CD4-positive, alpha-beta T cell treated with Interleukin-10 for 1 hour (primary cell): ENCODE results near the gene ZFHX3.

Experiments
- DNase-seq: peaks from one replicate; pipeline ENCODE4 v3.0.0-alpha.2; 2020

The ZFHX3 gene

DNA sequence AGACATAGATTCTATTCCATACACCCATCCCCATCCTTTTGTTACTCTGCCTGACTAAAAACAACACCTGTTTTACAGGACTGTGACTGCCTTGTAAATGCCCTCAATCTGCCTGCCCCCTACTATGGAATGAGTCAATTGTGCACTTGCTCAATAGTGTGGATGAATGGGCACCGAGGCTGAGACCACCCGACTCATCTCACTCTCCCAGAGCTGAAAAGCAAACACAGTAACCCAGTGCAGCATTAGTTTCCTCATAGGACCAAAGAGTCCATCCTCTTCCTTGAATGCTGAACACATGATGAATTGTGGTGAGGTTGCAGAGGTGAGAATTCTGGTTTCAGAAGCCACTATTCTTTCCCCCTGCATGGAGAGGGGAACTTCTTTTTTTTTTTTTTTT lies 233.7 kb downstream of the ZFHX3 start:
- no peak for DNase-seq

DNA sequence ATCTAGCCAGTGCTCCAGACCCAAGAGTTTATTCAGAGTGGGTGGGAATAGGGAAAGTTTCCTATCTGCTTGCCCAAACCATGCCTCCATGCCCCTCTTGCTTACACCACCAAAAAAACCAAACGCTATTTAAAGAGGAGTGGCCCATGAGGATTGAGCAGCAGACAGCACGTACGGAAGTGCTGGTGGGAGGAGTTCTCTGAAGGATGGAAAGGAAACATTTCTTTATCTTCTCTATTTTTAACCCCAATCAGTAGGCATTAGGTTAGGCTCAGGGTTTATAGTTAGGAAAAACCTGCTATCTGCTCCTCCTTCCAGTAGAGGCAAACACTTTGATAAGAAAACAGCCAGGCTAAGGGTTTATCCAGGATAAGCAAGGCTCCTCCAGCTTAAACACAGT lies 235.3 kb downstream of the ZFHX3 start:
- DNase-seq = no peak

DNA sequence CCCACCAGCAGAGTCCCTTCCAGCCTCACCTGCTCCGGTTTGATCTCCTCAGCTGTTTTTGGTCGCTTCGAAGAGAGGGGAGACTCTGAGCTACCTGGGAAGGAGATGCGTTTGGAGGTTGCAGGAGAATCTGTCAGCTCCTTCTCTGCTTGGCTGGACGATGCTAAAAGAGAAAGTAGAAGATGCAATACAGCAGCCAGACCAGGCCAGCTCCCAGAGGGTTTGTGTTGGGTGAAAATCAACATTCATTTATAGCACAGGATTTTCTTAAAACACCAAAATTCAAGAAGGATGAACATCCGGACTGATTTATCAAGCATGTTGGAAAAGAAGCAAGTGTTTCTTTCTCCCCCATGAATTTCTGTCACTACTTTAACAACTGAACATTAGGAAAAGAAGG lies 236.1 kb downstream of the ZFHX3 start:
- no peak for DNase-seq

DNA sequence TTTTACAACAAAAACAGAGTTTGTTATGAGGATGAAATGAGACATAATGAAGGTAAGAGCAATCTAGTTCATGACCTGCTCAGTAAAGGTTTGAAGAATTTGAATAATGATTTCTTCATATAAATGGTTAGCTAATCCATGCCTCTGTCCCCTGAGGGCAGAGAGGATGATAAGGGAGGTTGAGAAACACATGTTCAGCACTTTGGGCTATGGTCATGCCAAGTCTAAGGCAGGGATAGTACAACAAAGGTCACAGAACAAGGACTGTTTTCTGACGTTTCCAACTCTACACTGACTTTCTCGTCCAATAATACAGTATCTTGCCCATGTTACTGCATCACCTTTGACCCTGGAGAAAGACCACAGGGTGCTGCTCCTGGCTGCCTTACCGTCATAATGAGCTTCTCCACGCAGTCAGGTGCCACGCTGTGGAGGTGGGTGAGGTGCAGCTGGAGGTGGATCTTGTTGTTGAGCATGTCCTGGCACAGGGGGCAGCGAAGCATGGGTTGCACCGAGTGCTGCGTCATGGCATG lies 236.7 kb downstream of the ZFHX3 start:
- no peak for DNase-seq

DNA sequence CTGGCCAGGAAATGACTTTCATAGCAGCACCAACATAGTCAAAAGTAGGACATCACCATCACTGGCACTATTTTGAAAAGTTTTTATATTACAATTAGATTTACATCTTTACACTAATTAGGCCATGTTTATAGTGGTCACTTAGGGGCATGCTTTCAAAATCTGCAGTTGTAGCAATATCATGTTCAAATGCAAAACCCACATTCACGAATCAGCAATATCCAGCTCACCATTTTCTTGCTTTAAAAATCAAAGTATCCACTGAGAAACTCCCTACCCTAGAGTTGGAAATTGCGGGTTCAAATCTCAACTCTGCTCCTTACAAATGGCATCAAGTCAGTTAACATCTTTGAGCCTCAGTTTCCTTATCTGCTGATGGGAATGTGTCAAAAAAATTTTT lies 237.4 kb downstream of the ZFHX3 start:
- DNase-seq = no peak

DNA sequence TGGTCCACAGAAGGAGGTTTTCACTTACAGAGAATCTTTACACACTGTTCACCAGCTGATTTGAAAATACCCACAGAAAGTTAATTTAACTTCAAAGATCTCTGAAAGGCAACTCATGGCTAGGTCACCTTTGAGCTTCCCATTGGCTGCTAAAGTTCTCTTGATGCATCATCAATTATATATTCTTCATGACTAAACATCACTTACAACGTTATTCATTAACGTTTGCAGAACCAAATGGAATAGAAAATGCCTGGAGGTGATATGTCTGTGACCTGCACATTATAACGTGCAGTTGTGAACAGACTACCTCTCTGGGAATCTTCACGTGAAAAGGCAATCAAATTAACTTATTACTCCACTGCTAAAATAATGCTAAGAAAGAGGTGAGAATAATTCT lies 238.5 kb downstream of the ZFHX3 start:
- no peak for DNase-seq

DNA sequence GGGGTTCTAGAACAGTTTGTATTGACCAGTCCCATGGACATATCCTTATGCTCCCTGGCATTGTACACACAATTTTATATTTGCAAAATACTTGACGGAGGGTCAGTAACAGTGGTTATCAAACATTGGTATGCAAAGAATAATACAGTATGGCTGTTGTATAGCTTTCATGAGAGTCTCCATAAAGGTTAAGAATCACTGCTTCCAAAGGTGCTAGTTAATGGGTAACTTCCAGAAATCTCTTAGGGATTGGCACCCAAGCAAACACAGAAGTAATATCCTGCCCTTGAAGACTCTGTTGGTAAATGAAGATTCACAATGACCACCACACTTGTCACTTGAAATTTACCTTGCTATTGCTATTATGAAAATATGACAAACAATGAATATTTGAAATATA lies 239.2 kb downstream of the ZFHX3 start:
- DNase-seq = no peak

DNA sequence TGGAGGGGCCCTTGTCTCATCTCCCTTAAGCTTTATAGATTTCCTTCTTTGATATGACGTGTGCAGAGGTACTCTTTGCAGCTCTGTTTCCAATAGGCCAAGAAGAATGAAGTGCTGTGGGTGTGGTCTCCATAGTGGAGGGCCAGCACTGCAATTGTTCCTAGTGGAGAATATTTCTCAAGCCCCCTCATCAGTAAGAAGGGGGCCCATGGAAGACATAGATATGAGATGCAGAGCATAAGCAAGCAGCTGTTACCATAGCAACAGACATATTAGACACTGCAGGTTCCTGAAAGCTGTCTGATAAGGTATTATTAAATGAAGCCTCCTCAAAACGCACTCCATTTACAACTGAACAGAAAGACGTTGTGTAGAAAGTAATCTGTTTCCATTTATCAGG lies 240.7 kb downstream of the ZFHX3 start:
- DNase-seq = no peak

DNA sequence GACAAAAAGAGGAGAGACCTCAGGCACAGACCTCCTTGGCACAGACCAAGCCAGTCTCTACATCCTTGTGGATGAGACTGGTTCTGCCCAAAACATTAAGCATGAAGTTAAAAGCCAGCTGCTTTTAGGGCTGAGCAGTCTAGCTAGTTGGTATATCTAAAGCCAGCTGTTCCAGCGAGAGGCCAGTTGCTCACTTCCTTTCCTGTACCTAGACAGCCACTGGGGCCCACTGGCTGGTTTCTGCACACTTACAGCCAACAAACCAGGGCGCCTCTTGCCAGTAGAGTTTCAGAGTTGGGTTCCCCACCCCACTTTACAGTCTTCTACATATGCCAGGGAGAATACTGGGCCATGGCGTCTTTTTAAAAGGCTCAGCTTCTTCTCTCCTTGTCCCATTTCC lies 242.4 kb downstream of the ZFHX3 start:
- no peak for DNase-seq

DNA sequence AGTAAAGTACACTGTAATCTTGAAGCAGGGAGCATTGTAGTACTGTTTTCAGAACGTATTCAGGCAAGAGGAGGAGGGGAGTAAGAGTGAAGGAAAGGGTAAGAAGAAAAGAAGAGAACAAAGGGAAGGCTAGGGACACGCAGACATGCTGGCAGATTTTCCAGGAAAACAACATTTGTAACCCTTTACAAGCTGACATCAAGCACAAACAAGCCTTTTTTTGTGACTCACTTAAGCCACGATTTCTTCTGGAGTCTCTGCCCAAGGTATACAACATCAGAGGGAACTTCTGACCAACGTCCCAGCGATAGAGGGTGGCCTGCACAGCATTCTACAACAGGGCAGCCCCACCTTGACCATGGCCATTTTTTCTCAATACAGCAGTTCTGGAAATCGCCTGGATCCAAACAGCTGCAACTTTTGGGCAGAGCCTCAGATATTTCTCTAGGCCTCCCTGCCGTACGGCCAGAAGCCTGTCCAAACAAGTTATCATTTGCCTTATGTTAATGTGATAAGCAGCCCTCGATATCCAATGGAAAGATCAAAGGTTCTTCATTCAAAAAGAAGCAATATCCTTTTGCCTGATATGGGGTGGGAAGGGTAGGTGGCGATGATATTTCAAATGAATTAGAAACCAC lies 247.3 kb downstream of the ZFHX3 start:
- DNase-seq = no peak

DNA sequence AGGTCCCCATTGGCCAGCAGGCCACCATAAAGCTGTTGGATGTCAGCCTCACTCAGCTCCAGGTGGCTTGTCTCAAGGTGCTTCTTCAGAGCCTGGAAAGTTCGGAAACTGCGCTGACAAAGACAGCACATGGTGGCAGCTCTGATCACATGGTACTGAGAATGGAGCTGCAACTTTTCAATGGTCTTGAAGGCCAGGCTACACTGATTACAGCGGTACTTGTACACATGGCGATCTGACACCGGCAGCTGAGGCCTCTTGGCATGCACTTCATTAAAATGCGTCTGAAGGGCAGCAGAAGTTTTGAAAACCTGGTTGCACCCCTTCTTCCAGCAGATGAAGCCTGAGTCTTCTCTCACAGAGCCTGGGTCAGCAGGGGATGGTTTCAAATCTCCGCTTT lies 249.7 kb downstream of the ZFHX3 start:
- no peak for DNase-seq

DNA sequence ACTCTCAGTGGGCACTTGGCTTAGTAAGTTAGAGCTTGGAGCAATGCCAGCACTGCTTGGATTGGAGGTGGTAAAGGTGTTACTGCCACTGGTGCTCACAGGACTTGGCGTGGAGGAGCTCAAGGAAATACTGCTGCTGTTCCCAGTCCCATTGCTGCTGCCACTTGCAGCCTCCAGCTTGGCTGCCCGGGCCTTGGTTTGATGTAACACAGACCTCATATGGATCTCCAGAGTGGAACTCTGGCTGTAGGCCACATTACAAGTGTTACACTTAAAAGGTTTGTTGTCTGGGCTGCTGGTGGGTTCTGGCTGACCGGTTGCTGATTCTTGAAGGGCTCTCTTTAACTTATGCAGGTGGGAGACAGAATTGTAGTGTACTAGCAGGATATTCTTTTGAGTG lies 250.3 kb downstream of the ZFHX3 start:
- DNase-seq = no peak

DNA sequence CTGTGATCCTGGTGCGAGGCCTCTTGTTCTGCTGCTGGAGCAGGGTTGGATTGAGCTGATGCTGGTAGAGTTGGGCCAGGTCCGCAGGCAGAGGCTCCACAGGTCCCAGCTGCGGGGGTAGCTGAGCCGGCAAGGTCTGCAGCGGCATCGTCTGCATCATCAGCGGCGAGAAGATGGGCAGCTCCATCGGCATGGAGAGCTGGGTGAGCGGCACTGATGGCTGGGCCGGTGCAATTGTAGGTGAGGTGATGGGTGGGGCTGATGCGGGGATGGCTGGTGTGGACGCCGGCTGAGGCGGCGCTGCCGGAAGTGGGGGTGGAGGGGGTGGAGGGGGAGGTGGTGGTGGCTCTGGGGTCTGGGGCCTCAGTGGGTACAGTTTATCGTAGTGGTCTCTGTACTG lies 251.7 kb downstream of the ZFHX3 start:
- DNase-seq = no peak

DNA sequence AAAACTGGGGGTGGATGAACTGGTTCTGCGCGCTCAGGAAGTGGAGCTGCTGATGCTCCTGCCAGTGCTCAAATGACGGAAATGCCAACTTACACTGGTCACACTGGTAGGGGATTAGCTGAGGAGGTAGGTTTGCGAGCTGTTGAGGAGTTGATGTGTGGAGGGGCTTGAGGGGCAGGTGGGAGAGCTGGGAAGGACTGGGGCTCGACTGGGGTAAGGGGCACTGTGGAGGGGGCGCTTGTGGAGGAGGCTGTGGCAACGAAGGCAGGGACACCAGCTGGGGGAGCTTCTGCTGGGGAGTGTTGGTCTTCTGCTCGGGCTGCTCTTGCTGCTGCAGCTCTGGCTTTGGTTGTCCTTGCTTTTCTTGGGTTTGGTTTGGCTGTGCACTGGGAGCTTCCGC lies 252.9 kb downstream of the ZFHX3 start:
- no peak for DNase-seq

DNA sequence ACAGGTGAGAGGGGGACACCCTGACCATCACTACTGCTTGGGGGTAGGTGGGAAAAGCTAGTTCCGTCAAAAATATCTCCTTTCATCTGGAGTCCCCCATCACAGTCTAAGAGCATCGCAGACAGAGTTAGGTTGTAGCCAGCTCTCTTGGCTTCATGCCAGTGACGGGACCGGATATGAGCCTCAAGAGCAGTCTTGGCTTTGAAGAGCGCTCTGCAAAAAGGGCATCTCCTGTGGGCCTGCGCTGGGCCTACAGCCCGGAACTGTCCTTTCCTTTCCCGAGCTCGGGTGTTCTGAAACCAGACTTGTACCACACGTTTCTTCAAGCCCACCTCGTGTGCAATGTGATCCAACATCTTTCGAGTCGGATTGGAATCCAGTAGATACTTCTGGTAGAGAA lies 253.6 kb downstream of the ZFHX3 start:
- no peak for DNase-seq

DNA sequence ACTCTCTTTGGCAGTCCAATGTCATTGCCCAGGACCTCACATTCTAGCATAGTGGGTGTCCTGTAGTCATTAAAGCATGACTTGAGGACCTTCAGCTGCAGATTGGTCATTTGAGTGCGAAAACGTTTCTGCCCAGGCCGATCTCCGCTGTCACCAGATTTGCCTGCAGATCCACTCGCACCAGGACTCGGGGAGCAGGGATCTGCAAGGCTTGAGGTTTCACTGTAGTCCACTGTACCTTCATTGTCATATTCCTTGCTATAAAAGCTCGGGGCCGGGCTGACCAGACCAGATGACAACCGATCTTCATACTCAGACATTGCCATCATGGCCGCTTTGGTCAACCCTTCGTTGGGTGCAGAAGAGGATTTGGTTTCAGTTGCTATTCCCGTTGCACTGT lies 254.2 kb downstream of the ZFHX3 start:
- DNase-seq = no peak

DNA sequence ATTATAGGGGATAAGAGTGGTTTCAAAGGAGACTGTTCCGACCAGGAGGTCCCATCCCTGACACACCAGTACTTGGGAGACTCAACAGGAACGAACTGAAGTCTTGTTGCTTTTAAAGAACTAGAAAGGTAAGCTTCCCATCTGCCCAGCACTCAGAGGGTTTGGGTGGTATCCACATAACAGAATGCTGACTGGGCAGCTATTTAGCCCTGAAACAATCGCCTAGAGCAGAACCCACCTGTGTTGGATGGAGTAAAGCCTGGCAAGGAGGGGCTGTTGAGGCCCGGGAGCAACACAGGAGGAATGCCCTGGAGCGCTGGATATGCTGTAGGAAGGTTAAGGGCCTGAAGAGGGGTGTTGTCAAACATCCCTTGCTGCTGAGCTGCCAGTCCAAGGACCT lies 254.9 kb downstream of the ZFHX3 start:
- no peak for DNase-seq

DNA sequence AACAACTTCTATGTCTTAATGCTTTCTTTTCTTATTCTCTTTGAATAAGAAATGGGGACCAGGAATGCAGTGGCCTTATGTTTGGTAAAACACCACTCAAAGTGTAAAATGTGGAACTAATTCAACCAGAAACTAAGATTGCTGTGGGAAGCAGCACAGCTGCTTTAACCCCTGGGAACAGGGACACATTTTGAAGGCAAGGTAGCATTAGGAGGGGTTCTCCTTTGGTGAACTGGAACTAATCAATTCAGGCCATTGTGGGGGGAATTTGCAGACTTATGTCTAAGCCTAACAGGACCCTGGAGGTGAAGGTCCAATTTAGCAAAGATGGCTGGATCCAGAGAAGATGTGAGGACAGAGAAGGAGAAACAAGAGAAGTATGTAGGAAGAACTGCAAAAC lies 256.1 kb downstream of the ZFHX3 start:
- no peak for DNase-seq

DNA sequence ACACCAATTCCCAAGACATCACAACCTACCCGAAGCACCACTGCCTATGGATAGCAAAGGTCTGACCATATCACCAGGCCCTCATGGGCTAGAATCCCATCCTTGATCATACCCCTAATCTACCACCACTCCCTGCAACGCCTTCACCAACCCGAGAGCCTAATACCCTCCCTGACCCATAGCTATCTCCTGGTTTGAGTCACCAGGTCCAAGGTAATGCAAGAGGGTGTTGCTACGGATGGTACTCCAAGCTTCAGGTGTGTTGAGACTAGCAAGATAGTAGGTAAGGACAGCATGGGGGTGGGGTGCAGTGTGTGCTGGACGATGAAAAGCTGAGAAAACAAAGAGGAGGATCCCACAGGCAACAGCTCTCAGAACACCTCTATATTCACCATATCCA lies 258.0 kb downstream of the ZFHX3 start:
- DNase-seq = no peak

DNA sequence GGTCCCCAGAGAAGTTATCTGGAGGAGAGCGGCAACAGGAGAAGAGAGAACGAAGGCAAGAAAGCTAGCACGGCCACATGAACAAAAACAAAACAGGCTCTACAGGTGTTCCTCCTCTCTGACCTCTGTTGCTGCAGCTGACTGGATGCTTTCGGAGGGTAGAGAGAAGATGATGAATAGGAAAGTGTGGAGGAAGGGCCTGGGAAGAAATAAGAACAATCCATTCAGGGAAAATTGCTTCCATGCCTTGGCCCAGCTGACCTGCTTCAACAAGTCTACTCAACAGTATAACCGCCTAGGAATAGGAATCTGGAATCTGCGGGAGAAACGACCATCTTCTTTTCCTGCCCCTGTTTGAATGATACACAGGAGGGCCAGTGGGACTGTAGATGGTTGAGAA lies 258.5 kb downstream of the ZFHX3 start:
- no peak for DNase-seq

DNA sequence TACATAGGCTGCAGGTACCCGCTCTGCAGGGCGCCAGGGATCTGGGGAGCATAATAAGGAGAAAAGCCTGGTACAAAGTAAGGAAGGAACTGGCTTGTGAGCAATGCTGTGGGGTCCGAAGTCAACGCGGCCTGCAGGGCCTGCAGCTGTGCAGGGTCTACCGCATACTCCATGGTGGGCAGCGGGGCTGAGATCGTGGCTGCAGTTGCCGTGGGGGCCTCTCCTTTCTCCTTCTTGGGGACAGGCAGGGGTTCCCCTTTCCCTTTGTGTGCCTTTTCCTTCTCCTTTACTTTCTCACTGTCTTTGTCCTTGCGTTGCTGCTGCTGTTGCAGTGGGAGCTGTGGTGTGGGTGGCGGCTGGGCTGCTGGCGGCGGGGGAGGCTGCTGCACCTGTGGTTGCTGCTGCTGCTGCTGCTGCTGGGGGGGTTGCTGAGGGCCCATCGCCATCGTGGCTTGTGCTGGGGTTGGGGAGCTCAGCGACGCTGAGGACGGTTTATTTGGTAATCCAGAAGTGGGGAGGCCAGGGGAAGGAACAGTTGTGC lies 259.6 kb downstream of the ZFHX3 start:
- DNase-seq = no peak

DNA sequence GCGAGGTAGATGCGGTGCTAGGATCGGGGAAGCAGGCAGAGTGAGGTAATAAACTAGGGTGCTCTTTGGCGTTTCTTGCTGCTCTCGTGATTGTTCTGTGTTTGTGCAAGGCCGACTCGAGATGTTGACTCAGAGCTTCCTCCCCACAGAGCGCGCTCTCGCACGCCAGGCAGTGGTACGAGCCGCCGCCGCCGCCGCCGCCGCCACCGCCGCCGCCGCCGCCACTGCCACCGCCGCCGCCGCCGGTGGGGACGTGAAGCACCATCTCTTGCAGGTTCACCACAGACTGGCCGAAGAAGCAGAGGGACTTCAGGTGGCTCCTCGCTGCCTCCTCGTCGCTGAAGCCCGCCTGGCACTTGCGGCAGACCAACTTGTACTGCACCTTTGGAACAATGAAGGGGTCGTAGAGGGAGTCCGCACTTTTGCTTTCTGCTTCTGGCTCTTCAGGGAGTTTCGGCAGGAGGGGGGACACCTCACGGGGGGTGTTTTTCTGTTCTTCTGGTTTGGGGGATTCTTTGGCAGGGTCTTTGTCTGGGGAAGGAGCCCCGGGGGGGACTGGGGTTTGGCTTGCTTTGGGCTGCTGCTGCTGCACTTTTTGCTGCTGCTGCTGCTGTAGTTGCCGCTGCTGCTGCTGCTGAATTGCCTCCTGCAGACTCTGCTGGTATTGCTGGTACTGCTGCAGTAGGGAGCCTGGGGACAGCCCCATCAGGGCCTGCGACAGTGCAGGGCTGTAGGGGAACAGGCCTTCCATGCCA lies 260.2 kb downstream of the ZFHX3 start:
- DNase-seq = peak; percentile 46

DNA sequence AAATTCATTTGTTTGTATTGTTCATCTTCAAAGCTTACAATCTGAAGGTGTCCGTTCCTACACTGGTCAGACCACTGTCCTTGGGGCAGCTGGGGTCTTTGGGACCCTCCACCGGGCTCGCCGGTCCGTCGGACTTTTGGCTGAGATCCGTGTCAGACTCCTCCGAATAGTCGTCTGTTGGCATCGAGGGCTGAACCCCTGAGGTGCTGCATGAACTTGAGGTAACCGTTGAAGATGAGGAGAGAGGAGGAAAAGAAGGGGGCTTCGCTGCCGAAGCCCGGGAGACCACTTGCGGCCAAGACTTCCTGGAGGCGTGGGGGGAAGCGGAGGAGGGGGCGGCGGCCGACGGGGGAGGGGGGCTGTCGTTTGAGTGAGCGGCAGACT lies 260.8 kb downstream of the ZFHX3 start:
- no peak for DNase-seq

DNA sequence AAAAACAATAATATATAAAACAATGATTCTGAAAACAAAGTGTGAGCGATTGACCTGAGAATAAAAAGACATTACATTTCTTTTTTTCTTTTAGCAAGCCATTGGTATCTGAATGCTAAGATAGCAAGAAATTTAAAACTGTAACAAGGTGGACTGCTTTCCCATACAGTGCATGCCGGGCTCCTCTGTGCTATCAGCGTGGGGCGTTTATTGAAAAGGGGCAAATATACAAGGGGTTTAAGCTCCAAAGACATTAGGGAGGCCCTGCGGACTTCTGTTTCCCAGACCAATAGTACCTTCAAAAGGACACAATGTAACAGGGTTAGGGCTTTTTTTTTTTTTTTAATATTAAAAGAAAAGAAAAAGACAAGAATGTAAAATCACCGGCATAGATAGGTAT lies 261.3 kb downstream of the ZFHX3 start:
- no peak for DNase-seq

DNA sequence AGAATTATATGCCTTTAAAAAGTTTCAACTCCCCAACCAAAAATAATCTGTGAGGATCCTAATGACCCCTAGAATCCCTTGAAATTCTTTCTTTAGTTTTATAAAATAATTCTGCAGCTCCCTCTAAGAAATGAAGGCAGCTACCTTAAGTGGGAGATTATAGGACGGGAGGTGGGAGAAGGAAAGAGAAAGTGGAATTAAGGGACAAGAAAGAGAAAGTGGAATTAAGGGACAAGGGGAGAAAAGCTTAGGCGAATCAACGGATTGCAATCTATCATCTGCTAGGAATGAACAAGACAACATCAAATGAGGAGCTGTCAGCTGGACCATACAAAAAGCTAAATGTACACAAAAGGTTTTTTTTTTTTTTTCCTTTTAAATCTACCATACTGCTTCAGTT lies 262.0 kb downstream of the ZFHX3 start:
- no peak for DNase-seq
